ENCODE results near the gene KLHL3.

The KLHL3 gene

GRCh38 chr5:137629646-137630045, 106.2 kb downstream of the KLHL3 start:
- DNase-seq = peak; percentile 19

GRCh38 chr5:137627706-137628105, 108.2 kb downstream of the KLHL3 start:
- no peak for DNase-seq

GRCh38 chr5:137627293-137627692, 108.6 kb downstream of the KLHL3 start:
- peak; percentile 37 for DNase-seq

- DNase-seq = no peak
Measured at GRCh38 chr5:137624786-137625349, 111.0 kb downstream of the KLHL3 start.

GRCh38 chr5:137622850-137623249, 113.0 kb downstream of the KLHL3 start:
- DNase-seq = no peak

GRCh38 chr5:137621861-137622823, 113.7 kb downstream of the KLHL3 start:
- DNase-seq = no peak

GRCh38 chr5:137621306-137621705, 114.6 kb downstream of the KLHL3 start:
- no peak for DNase-seq

- DNase-seq = peak; percentile 38
Measured at GRCh38 chr5:137619191-137619870, 116.6 kb downstream of the KLHL3 start.

GRCh38 chr5:137618476-137618875, 117.4 kb downstream of the KLHL3 start:
- no peak for DNase-seq

- DNase-seq = no peak
Measured at GRCh38 chr5:137617528-137618205, 118.2 kb downstream of the KLHL3 start.

- DNase-seq = no peak
Measured at GRCh38 chr5:137616046-137616445, 119.8 kb downstream of the KLHL3 start.

GRCh38 chr5:137615171-137615775, 120.6 kb downstream of the KLHL3 start:
- DNase-seq = no peak

GRCh38 chr5:137613554-137614265, 122.2 kb downstream of the KLHL3 start:
- no peak for DNase-seq

GRCh38 chr5:137612576-137612975, 123.3 kb downstream of the KLHL3 start:
- no peak for DNase-seq

- no peak for DNase-seq
Measured at GRCh38 chr5:137611794-137612435, 124.0 kb downstream of the KLHL3 start.

- no peak for DNase-seq
Measured at GRCh38 chr5:137611011-137611580, 124.8 kb downstream of the KLHL3 start.

- DNase-seq = no peak
Measured at GRCh38 chr5:137610598-137610997, 125.3 kb downstream of the KLHL3 start.

GRCh38 chr5:137609127-137609526, 126.8 kb downstream of the KLHL3 start:
- no peak for DNase-seq

GRCh38 chr5:137607771-137608170, 128.1 kb downstream of the KLHL3 start:
- DNase-seq = peak; percentile 59

GRCh38 chr5:137606401-137606800, 129.5 kb downstream of the KLHL3 start:
- DNase-seq = no peak

GRCh38 chr5:137605411-137605810, 130.5 kb downstream of the KLHL3 start:
- DNase-seq = peak; percentile 37
